ENCODE results near the gene ARHGAP18. TPM values are rescaled to one million over a fixed set of nuclear protein-coding genes. Genes with fewer than 3 reads are reported as not detected.
A peak's percentile ranks its signal among the peaks of the same experiment; 100 is the strongest.

The ARHGAP18 gene
- polyA plus RNA-seq, 3 donors, result 31.9 to 40.5 (median 35.3) TPM

GRCh38 chr6:129621252-129621651 is 88.7 kb downstream of the ARHGAP18 start:
- DNase-seq, result no peak

- DNase-seq, result no peak
Measured at GRCh38 chr6:129620234-129620610, 89.8 kb downstream of the ARHGAP18 start.

GRCh38 chr6:129619579-129620233 is 90.3 kb downstream of the ARHGAP18 start:
- DNase-seq, result no peak

- no peak for DNase-seq
Measured at GRCh38 chr6:129617986-129618385, 92.0 kb downstream of the ARHGAP18 start.

- DNase-seq, result no peak
Measured at GRCh38 chr6:129615496-129615895, 94.5 kb downstream of the ARHGAP18 start.

GRCh38 chr6:129615020-129615419 is 95.0 kb downstream of the ARHGAP18 start:
- no peak for DNase-seq

GRCh38 chr6:129614464-129614863 is 95.5 kb downstream of the ARHGAP18 start:
- no peak for DNase-seq

- no peak for DNase-seq
Measured at GRCh38 chr6:129612440-129612839, 97.5 kb downstream of the ARHGAP18 start.

GRCh38 chr6:129609635-129610034 is 100.3 kb downstream of the ARHGAP18 start:
- DNase-seq, result no peak

- DNase-seq, result peak; percentile 17
Measured at GRCh38 chr6:129608886-129609537, 101.0 kb downstream of the ARHGAP18 start.

- DNase-seq, result no peak
Measured at GRCh38 chr6:129607581-129608186, 102.3 kb downstream of the ARHGAP18 start.

- DNase-seq, result no peak
Measured at GRCh38 chr6:129606664-129607063, 103.3 kb downstream of the ARHGAP18 start.

GRCh38 chr6:129605967-129606366 is 104.0 kb downstream of the ARHGAP18 start:
- no peak for DNase-seq

GRCh38 chr6:129605095-129605494 is 104.9 kb downstream of the ARHGAP18 start:
- no peak for DNase-seq

GRCh38 chr6:129604321-129604720 is 105.7 kb downstream of the ARHGAP18 start:
- DNase-seq, result no peak

GRCh38 chr6:129603741-129604140 is 106.2 kb downstream of the ARHGAP18 start:
- no peak for DNase-seq

- DNase-seq, result no peak
Measured at GRCh38 chr6:129601323-129601722, 108.7 kb downstream of the ARHGAP18 start.

- no peak for DNase-seq
Measured at GRCh38 chr6:129599467-129599866, 110.5 kb downstream of the ARHGAP18 start.

- peak; percentile 74 for DNase-seq
Measured at GRCh38 chr6:129598244-129599187, 111.5 kb downstream of the ARHGAP18 start.

GRCh38 chr6:129597023-129597713 is 112.8 kb downstream of the ARHGAP18 start:
- DNase-seq, result no peak

GRCh38 chr6:129596522-129596921 is 113.5 kb downstream of the ARHGAP18 start:
- no peak for DNase-seq

GRCh38 chr6:129593233-129593564 is 116.8 kb downstream of the ARHGAP18 start:
- DNase-seq, result no peak
